Esophagus squamous epithelium (tissue), 5 donors: ENCODE results near the gene VSIG2. TPM values are rescaled to one million over a fixed set of nuclear protein-coding genes. Genes with fewer than 3 reads are reported as not detected.

ENCODE experiments used
- DNase-seq: peaks from one replicate; lab custom pipeline; 2025; lab: John Stamatoyannopoulos, UW
- H3K27ac ChIP-seq, 4 donors: fragments of 200-600 bp; sonication (generic); one replicate each; pipeline ENCODE4 v1.5.1; 2016 to 2019; ENCODE audit warnings: mild to moderate bottlenecking in 1 of 4
- H3K27me3 ChIP-seq, 4 donors: fragments of 200-600 bp; sonication (generic); 1 replicate in 3 of 4; 2 replicates in 1 of 4; pipeline versions ENCODE4 v1.5.1 to v1.6.0; 2017 to 2021; ENCODE audit warnings: antibody characterized with exemption in 1 of 4
- H3K36me3 ChIP-seq, 3 donors: fragments of 200-600 bp; sonication (generic); one replicate each; pipeline ENCODE4 v1.5.1; 2016 to 2019
- H3K4me1 ChIP-seq, 3 donors: fragments of 200-600 bp; sonication (generic); one replicate each; pipeline ENCODE4 v1.5.1; 2017 to 2019
- H3K4me3 ChIP-seq, 4 donors: fragments of 200-600 bp; sonication (generic); 1 replicate in 3 of 4; 2 replicates in 1 of 4; pipeline ENCODE4 v1.5.1; 2016 to 2019; ENCODE audit warnings: mild to moderate bottlenecking in 2 of 4, moderate library complexity in 1 of 4
- H3K9me3 ChIP-seq, 3 donors: fragments of 200-600 bp; sonication (generic); one replicate each; pipeline ENCODE4 v1.5.1; 2016 to 2019
- POLR2A ChIP-seq, 4 donors: fragments of 450-650 bp; IDR thresholded peaks; one replicate each; pipeline ENCODE4 v1.6.1; 2017; ENCODE audit warnings: antibody characterized with exemption in 4 of 4, mild to moderate bottlenecking in 4 of 4, moderate library complexity in 3 of 4
- WGBS, 2 donors: methylation state at CpG; one replicate each; pipeline ENCODE4 v1.1.5; 2018; 5-methylcytosine and 5-hydroxymethylcytosine counted together
- intact Hi-C: fragments of 100-400 bp; cut with DNase I; formaldehyde crosslinking; loops from one replicate; pipeline ENCODE4 v1.15.0; 2022
- total RNA-seq, 4 donors: library from RNA; depleted of rRNA; stranded (reverse); fragments of >200 nt; gene quantifications; one replicate each; pipeline ENCODE4 v1.1.0, GENCODE V29; 2016
- TF ChIP-seq, protein P1 (sequence below), 6 experiments: fragments of 450-650 bp in 4 of 6; fragments of 200-600 bp in 2 of 6; sonication (generic) in 2 of 6; IDR thresholded peaks; one replicate each; pipeline ENCODE4 v1.5.1; 2016 to 2019; ENCODE audit warnings: antibody characterized with exemption in 6 of 6, mild to moderate bottlenecking in 4 of 6, moderate library complexity in 4 of 6
- donor health status: DM: yes; HTN: yes; CAD: no.

The VSIG2 gene
- total RNA-seq, 4 donors from 2014 or later = 5.1 to 10.2 (median 7.6) TPM

DNA sequence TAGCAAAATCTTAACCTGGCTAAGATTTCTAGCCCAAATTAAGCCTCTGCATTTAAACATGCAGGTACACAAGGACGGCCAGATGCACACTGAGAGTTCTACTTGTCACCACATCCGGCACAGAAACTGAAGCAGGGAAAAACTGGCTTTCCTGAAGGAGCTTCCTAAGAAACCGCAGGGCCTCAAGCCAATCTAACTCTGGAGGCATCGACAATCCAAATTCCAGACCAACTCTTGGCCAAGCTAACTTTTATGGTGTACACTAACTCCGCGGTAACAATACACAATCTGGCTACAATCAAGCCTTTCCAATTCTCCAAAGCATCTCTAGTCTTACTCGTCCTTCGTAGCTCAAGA, 46.9 kb upstream of the VSIG2 start:
- Histone ChIP-seq H3K4me1 (peaks cover 13 to 46% (median 20%) of the 10 kb centered on the region in 3 donors), H3K9me3 (no peaks in the 10 kb centered on the region), H3K36me3 (no peaks in the 10 kb centered on the region), H3K27me3 (no peaks in the 10 kb centered on the region), H3K4me3 (peak overlapping the region; percentile 88 to 99 (median 94)), H3K27ac (peak overlapping the region; percentile 95 to 99 (median 98))
- WGBS, 2 donors = 0 to 1% methylated on average over 8 of the region's 8 CpGs
- intact Hi-C loops = no loop called here
- no peak for TF ChIP-seq POLR2A (IDR thresholded peaks at IDR 0.05)
- TF ChIP-seq, protein P1, sequence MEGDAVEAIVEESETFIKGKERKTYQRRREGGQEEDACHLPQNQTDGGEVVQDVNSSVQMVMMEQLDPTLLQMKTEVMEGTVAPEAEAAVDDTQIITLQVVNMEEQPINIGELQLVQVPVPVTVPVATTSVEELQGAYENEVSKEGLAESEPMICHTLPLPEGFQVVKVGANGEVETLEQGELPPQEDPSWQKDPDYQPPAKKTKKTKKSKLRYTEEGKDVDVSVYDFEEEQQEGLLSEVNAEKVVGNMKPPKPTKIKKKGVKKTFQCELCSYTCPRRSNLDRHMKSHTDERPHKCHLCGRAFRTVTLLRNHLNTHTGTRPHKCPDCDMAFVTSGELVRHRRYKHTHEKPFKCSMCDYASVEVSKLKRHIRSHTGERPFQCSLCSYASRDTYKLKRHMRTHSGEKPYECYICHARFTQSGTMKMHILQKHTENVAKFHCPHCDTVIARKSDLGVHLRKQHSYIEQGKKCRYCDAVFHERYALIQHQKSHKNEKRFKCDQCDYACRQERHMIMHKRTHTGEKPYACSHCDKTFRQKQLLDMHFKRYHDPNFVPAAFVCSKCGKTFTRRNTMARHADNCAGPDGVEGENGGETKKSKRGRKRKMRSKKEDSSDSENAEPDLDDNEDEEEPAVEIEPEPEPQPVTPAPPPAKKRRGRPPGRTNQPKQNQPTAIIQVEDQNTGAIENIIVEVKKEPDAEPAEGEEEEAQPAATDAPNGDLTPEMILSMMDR (IDR thresholded peaks at IDR 0.05) = no peak
- DNase-seq = no peak

DNA sequence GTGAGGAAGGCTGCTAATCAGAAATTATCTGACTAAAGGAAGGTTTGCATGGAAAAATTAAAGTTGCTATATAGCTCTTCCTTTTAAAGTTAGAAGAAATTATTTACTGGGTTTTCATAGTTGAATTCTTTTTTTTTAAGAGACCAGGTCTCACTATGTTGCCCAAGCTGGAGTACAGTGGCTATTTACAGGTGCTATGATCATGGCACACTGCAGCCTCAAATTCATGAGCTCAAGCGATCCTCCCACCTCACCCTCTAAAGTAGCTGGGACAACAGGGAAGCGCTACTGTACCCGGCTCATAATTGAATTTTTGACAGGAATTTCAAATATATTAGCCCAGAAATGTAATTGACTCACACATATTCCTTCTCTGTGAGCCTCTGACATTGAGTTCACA, 44.3 kb upstream of the VSIG2 start:
- intact Hi-C loops = no loop called here
- H3K4me1 ChIP-seq = peaks cover 10 to 47% (median 15%) of the 10 kb centered on the region in 3 donors
- 87 to 89% methylated on average over 3 of the region's 3 CpGs for WGBS, 2 donors

DNA sequence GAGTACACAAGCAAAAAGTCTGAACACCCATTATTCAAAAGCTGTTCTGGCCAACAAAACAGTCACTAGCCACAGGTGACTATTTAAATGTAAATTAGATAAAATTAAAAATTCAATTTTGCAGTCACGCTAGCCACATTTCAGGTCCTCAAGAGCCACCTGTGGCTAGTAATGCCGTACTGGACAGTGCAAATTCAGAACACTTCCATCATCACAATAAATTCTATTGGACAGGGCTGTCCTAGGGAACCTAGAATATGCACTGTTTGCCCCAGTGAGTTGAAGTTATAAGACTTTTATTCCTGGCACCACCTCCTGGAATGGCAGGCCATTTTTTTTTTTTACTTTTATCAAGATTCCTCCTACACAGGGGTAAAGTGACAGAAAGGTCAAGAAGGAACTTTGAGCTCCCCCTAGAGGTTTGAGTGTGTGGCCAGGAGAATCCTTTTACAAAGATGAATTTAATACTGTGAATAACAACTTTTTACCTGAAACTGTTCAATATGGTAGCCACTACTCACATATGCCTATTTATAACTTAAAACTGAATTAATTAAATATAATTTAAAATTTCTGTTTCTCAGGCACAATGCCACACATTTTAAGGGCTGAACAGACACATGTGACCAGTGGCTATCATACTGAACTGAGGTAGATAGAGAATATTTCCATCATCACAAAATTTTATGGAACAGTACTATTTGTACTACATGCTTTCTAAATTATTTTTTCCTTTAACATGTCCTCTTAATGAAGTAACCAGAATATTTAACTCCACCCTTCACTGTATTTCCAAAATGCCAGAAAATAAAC, 41.6 kb upstream of the VSIG2 start:
- peaks cover under 1 to 31% (median 4%) of the 10 kb centered on the region in 3 donors for H3K4me1 ChIP-seq
- no peaks in the 10 kb centered on the region for H3K36me3 ChIP-seq
- H3K27me3 ChIP-seq = no peaks in the 10 kb centered on the region
- DNase-seq = no peak
- no peaks in the 10 kb centered on the region for H3K9me3 ChIP-seq
- no peak for TF ChIP-seq POLR2A (IDR thresholded peaks at IDR 0.05)
- TF ChIP-seq, protein P1 (IDR thresholded peaks at IDR 0.05) = peak; percentile 23 to 71 (median 43)
- intact Hi-C loops = no loop called here
- 77 to 81% methylated on average over 2 of the region's 2 CpGs for WGBS, 2 donors
- no peak overlapping the region for H3K4me3 ChIP-seq
- H3K27ac ChIP-seq = no peak overlapping the region

More for the DNA sequence above, 44.3 kb upstream of the VSIG2 start:
- no peak for TF ChIP-seq POLR2A (IDR thresholded peaks at IDR 0.05)
- TF ChIP-seq, protein P1 (IDR thresholded peaks at IDR 0.05) = no peak
- no peaks in the 10 kb centered on the region for H3K36me3 ChIP-seq
- no peak for DNase-seq
- H3K27ac ChIP-seq = no peak overlapping the region
- no peaks in the 10 kb centered on the region for H3K27me3 ChIP-seq
- H3K4me3 ChIP-seq = no peak overlapping the region
- no peaks in the 10 kb centered on the region for H3K9me3 ChIP-seq

DNA sequence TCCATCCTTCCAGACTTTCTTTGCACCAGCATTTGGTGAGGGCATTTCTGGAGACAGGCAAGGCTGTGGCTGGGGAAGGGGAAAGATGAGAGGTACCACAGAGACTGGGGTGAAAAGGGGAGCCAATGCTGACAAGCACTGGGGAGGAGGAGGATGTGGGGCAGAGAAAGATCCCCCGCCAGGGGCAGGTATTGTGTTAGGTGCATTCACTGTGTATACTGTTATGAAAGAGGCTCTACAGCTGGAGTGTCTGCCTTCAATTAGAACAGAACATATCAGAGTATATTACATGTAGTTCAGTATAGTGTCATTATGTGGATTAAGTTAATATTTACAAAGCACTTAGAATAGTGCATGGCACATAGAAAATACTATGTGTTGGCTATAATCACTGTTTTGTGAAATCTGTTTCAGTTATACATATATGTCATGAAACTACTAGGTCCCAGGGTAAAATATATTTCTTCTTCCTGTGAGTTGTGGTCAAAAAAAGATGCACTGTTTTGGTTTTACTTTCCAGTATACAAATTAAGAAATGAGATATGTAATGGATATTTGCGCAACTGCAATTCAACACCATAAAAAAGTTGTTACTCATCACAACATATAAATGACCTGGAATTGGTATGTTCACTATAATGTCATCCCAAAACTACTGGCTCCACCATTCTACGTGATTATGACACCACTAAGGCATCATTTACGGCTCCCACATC, 39.7 kb upstream of the VSIG2 start:
- Histone ChIP-seq H3K36me3 (no peaks in the 10 kb centered on the region), H3K27ac (no peak overlapping the region), H3K27me3 (no peaks in the 10 kb centered on the region), H3K4me1 (peaks cover 0 to 13% (median 0%) of the 10 kb centered on the region in 3 donors), H3K4me3 (no peak overlapping the region), H3K9me3 (no peaks in the 10 kb centered on the region)
- no peak for DNase-seq
- intact Hi-C loops = no loop called here
- WGBS, 2 donors = 79 to 82% methylated on average over 4 of the region's 4 CpGs
- no peak for TF ChIP-seq POLR2A (IDR thresholded peaks at IDR 0.05)
- TF ChIP-seq, protein P1 (IDR thresholded peaks at IDR 0.05) = no peak

DNA sequence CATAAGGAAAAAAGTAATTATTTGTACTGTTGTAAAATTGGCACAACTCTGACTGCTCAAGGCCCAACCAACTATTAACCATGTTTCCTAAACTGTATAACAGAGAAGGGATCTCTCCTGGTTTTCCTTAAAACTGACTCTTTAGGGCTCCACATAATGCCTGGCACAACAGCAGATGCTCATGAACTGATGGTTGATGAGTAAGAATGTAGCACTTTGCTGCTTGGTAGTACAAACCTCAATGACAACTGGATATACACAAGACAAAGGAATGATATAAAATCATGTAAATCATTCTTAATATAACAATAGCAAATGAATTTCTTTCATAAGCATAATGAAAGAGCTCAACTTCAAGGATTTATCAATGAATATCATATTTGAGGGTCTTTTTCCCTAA, 36.5 kb upstream of the VSIG2 start:
- intact Hi-C loops = no loop called here
- H3K9me3 ChIP-seq = no peaks in the 10 kb centered on the region
- H3K27me3 ChIP-seq = no peaks in the 10 kb centered on the region
- no peak overlapping the region for H3K4me3 ChIP-seq
- DNase-seq = no peak
- H3K27ac ChIP-seq = no peak overlapping the region
- TF ChIP-seq, protein P1 (IDR thresholded peaks at IDR 0.05) = no peak
- no peak for TF ChIP-seq POLR2A (IDR thresholded peaks at IDR 0.05)
- H3K4me1 ChIP-seq = peaks cover 0 to 8% (median 0%) of the 10 kb centered on the region in 3 donors
- no peaks in the 10 kb centered on the region for H3K36me3 ChIP-seq
